GM08714 (cell line): ENCODE measurements around the gene OPRPN.

Experiments
- H3K4me3 ChIP-seq: fragments of 200-500 bp; sonication (Bioruptor generic); 2 replicates; pipeline ENCODE4 v1.5.1; 2014; ENCODE audit warnings: mild to moderate bottlenecking, low read length, inconsistent platforms
- ZNF274 ChIP-seq: IDR thresholded peaks from 2 replicates; pipeline ENCODE4 v1.6.1; 2012; ENCODE audit warnings: mild to moderate bottlenecking, low read depth, low read length

Gene OPRPN

GRCh38 chr4:70425306-70425705, 27.6 kb downstream of the OPRPN start:
- no peak overlapping the region for H3K4me3 ChIP-seq
- TF ChIP-seq ZNF274, result no peak

- no peak overlapping the region for H3K4me3 ChIP-seq
- TF ChIP-seq ZNF274, result no peak
These were observed 29.0 kb downstream of the OPRPN start for GRCh38 chr4:70426789-70427188.

- TF ChIP-seq ZNF274, result no peak
These were observed 39.5 kb downstream of the OPRPN start for GRCh38 chr4:70437197-70437596.

GRCh38 chr4:70442474-70442873, 44.7 kb downstream of the OPRPN start:
- TF ChIP-seq ZNF274, result no peak
- no peak overlapping the region for H3K4me3 ChIP-seq

More at GRCh38 chr4:70437197-70437596, 39.5 kb downstream of the OPRPN start:
- no peak overlapping the region for H3K4me3 ChIP-seq

- no peak for TF ChIP-seq ZNF274
- no peak overlapping the region for H3K4me3 ChIP-seq
These were observed 45.6 kb downstream of the OPRPN start for GRCh38 chr4:70443329-70443728.

GRCh38 chr4:70449220-70449619, 51.5 kb downstream of the OPRPN start:
- TF ChIP-seq ZNF274, result no peak
- no peak overlapping the region for H3K4me3 ChIP-seq

GRCh38 chr4:70452946-70453345, 55.2 kb downstream of the OPRPN start:
- TF ChIP-seq ZNF274, result no peak

More at GRCh38 chr4:70452946-70453345, 55.2 kb downstream of the OPRPN start:
- no peak overlapping the region for H3K4me3 ChIP-seq
